NT2/D1 (cell line): ENCODE data around the gene NDOR1.

Experiments used
- DNase-seq: peaks from one replicate; pipeline ENCODE4 v3.0.0-alpha.2; 2011; ENCODE audit warnings: low read depth, low spot score
- H3K27me3 ChIP-seq: 2 replicates; pipeline ENCODE4 v1.6.0; 2011; ENCODE audit warnings: mild to moderate bottlenecking; ENCODE audit not compliant: insufficient read length, insufficient read depth
- H3K36me3 ChIP-seq: 2 replicates; pipeline ENCODE4 v1.6.1; 2011; ENCODE audit warnings: mild to moderate bottlenecking, low read length, mixed read lengths; ENCODE audit not compliant: insufficient read depth, insufficient read length
- H3K4me1 ChIP-seq: 2 replicates; pipeline ENCODE4 v1.5.1; 2011; ENCODE audit not compliant: insufficient read depth, insufficient read length
- H3K4me3 ChIP-seq: 2 replicates; pipeline ENCODE4 v1.5.1; 2011; ENCODE audit warnings: low read depth; ENCODE audit not compliant: insufficient read length
- H3K9ac ChIP-seq: 2 replicates; pipeline ENCODE4 v1.6.0; 2011; ENCODE audit warnings: low read depth; ENCODE audit not compliant: insufficient read length
- H3K9me3 ChIP-seq: 2 replicates; pipeline ENCODE4 v1.5.1; 2011; ENCODE audit warnings: mild to moderate bottlenecking, low read length; ENCODE audit not compliant: insufficient read depth
- SUZ12 ChIP-seq: IDR thresholded peaks from 2 replicates; pipeline ENCODE4 v1.6.1; 2011; ENCODE audit not compliant: insufficient read length, insufficient read depth; ENCODE audit errors: extremely low read depth
- YY1 ChIP-seq: IDR thresholded peaks from 2 replicates; pipeline ENCODE4 v1.6.1; 2011; ENCODE audit not compliant: insufficient read length, insufficient read depth
- ZNF274 ChIP-seq: IDR thresholded peaks from 2 replicates; pipeline ENCODE4 v1.6.1; 2011; ENCODE audit warnings: mild to moderate bottlenecking, low read depth, low read length

NDOR1 gene

DNA sequence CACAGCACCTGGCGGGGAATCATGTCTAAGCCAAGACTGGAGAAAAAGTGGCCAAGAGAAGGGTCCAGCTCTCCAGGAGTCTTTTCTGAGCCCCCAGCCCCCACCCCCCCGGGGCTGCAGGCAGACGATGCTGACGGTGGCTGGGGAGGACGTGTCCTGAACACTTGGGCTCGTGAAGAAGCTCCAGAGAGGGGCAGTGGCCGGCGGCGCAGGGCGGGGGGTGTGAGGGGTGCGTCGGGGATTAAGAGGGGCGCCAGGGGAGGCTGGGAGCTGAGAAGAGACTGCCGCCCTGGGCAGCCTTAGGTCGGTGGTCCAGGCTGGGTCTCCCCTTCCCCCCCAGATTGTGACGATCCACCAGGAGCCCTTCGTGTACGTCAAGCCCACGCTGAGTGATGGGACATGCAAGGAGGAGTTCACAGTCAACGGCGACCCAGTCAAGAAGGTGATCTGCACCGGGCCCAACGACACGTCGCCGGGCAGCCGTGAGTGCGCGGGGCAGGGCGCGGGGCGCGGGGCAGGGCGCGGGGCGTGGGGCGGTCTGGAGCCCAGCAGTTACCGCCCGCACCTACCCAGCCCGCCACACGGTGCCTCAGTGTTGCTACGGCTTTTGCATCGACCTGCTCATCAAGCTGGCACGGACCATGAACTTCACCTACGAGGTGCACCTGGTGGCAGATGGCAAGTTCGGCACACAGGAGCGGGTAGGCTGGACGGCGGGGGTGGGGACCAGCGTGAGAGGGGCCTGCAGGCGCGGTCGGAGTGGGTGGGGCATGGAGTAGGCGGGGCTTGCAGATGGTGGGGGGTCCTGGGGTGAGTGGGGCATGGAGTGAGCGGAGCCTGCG is 44.6 kb upstream of the NDOR1 start:
- no peak for TF ChIP-seq SUZ12
- no peak for TF ChIP-seq YY1
- TF ChIP-seq ZNF274, result no peak
- Histone ChIP-seq H3K4me1 (peaks cover 40% of the 10 kb centered on the region), H3K27me3 (peaks cover 94% of the 10 kb centered on the region), H3K9me3 (no peaks in the 10 kb centered on the region), H3K36me3 (no peaks in the 10 kb centered on the region), H3K4me3 (no peak overlapping the region), H3K9ac (no peak overlapping the region)
- DNase-seq, result no peak

DNA sequence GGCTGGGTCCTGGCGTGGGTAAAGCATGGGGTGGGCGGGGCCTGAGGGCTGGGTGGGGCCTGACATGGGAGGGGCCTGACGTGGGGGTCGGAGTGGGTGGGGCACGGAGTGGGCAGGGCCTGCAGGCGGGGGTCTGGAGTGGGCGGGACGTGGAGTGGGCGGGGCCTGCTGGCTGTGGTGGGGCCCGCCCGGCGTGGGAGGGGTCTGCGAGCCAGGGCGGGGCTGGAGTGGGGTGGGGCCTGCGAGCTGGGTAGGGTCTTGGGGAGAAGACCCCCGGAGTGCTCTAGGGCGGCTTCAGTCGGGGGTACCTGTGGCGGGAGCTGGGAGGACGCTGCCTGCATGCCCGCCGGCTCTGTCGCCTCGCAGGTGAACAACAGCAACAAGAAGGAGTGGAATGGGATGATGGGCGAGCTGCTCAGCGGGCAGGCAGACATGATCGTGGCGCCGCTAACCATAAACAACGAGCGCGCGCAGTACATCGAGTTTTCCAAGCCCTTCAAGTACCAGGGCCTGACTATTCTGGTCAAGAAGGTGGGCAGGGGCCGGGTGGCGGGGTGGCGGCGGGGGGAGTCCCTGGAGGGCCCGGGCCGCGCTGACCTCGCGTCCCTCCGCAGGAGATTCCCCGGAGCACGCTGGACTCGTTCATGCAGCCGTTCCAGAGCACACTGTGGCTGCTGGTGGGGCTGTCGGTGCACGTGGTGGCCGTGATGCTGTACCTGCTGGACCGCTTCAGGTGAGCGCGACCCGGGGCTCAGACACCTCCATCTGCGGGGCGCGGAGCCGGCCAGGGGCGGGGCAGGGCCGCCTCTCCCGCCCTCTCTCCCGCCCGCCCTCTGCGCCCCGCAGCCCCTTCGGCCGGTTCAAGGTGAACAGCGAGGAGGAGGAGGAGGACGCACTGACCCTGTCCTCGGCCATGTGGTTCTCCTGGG is 43.7 kb upstream of the NDOR1 start:
- H3K27me3 ChIP-seq, result peaks cover 94% of the 10 kb centered on the region
- H3K9me3 ChIP-seq, result no peaks in the 10 kb centered on the region
- no peak for DNase-seq
- H3K4me1 ChIP-seq, result peaks cover 34% of the 10 kb centered on the region
- TF ChIP-seq YY1, result no peak
- no peak for TF ChIP-seq ZNF274
- TF ChIP-seq SUZ12, result no peak
- peak overlapping the region; percentile 42 for H3K4me3 ChIP-seq
- H3K36me3 ChIP-seq, result no peaks in the 10 kb centered on the region
- H3K9ac ChIP-seq, result peak overlapping the region; percentile 42

DNA sequence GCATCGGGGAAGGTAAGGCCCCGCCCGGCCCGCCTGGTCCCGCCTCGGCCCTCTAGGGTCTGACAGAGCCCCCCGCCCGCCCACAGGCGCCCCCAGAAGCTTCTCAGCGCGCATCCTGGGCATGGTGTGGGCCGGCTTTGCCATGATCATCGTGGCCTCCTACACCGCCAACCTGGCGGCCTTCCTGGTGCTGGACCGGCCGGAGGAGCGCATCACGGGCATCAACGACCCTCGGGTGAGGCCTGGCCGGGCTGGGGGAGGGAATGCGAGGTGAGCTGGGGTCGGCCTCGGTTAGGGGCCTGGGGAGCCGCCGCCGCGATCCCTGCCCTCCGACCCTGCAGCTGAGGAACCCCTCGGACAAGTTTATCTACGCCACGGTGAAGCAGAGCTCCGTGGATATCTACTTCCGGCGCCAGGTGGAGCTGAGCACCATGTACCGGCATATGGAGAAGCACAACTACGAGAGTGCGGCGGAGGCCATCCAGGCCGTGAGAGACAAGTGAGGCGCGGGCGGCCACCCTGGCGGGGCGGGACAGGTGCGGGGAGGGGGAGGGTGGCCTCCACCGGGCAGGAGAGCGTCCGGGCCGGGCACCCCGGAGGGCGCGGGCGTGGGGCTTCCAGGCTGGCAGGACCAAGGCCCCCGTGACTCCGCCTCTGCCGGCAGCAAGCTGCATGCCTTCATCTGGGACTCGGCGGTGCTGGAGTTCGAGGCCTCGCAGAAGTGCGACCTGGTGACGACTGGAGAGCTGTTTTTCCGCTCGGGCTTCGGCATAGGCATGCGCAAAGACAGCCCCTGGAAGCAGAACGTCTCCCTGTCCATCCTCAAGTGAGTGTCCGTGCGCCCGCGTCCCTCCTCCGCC is 42.8 kb upstream of the NDOR1 start:
- DNase-seq, result no peak
- peak overlapping the region; percentile 55 for H3K4me3 ChIP-seq
- TF ChIP-seq YY1 (no peak), SUZ12 (no peak), ZNF274 (no peak)
- peak overlapping the region; percentile 74 for H3K9ac ChIP-seq
- peaks cover 30% of the 10 kb centered on the region for H3K4me1 ChIP-seq
- no peaks in the 10 kb centered on the region for H3K36me3 ChIP-seq
- no peaks in the 10 kb centered on the region for H3K9me3 ChIP-seq
- peaks cover 96% of the 10 kb centered on the region for H3K27me3 ChIP-seq

DNA sequence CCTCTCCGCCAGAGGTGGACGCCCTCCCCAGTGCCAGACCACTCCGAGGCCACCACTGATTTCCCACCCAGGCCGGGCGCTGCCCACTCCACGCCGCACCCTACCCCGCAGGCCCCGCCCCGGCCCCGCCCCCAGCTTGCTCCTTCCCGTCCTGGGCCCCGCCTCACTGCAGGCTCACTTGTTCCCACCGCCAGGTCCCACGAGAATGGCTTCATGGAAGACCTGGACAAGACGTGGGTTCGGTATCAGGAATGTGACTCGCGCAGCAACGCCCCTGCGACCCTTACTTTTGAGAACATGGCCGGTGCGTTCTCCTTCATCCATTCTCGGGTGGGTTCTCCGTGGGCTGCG is 42.2 kb upstream of the NDOR1 start:
- TF ChIP-seq YY1 (no peak), ZNF274 (no peak), SUZ12 (no peak)
- Histone ChIP-seq H3K4me3 (peak overlapping the region; percentile 55), H3K36me3 (no peaks in the 10 kb centered on the region), H3K9ac (peak overlapping the region; percentile 74), H3K4me1 (peaks cover 26% of the 10 kb centered on the region), H3K9me3 (no peaks in the 10 kb centered on the region), H3K27me3 (peaks cover 96% of the 10 kb centered on the region)
- DNase-seq, result no peak

DNA sequence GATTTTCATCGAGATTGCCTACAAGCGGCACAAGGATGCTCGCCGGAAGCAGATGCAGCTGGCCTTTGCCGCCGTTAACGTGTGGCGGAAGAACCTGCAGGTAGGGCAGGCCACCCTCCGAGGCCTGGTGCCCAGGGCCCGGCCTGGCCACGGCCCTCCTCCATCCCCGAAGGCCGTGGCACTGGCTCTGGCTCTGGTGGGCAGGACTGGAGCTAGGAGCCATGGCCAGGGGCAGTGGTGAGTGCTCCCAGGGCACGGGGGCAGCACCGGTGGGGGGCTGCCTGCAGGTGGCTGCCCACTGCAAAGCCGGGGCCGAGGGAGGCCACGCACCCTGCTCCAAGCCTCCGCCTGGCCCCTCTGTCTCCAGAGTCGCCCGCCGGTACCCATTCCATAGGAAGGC is 41.7 kb upstream of the NDOR1 start:
- Histone ChIP-seq H3K36me3 (no peaks in the 10 kb centered on the region), H3K27me3 (peaks cover 96% of the 10 kb centered on the region), H3K4me1 (peaks cover 26% of the 10 kb centered on the region), H3K4me3 (no peak overlapping the region), H3K9ac (peak overlapping the region; percentile 32), H3K9me3 (no peaks in the 10 kb centered on the region)
- no peak for DNase-seq
- TF ChIP-seq SUZ12 (no peak), YY1 (no peak), ZNF274 (no peak)

DNA sequence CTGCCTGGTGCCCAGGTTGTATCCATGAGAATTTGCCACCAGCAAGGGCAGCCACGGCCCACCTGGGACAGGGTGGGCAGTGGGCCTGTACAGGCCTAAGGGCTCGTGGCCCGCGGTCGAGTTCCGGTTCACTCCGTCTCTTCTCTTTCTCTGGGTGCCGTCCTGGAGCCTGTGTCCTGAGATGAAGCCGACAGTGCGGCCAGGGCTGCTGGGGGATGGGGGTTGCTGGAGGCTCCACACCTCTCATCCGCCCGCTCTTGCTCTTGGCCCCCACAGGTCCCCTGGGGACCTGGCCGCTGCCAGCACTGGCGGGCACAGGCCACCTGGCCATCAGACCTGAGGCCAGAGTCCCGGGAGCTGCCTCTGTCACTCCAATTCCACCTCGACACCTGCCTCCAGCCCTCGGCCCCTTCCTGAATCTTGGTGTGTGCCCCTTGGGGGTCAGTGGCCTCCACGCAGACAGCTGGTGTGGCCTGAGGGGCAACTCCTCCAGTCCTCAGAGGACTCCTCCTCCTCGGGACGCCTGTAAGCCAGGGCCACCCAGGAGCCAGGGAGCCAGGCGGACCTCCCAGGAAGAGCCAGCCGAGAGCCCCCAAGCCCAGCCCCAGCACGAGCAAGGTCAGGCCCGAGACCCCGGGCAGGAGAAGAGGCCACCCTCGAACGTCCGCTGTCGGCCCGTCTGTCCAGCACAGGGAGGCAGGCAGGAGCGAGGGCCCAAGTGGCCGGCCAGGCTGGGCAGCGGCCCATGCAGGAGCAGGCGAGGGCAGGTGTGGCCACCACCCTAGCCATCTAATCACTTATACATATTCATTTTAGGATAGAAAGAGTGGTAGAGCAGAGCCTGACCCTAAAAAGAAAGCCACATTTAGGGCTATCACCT is 40.9 kb upstream of the NDOR1 start:
- H3K4me3 ChIP-seq, result no peak overlapping the region
- DNase-seq, result no peak
- peaks cover 96% of the 10 kb centered on the region for H3K27me3 ChIP-seq
- no peaks in the 10 kb centered on the region for H3K36me3 ChIP-seq
- no peaks in the 10 kb centered on the region for H3K9me3 ChIP-seq
- H3K9ac ChIP-seq, result peak overlapping the region; percentile 32
- TF ChIP-seq ZNF274 (no peak), SUZ12 (no peak), YY1 (no peak)
- H3K4me1 ChIP-seq, result peaks cover 27% of the 10 kb centered on the region
